ENCODE measurements around the gene MSI2. TPM values are rescaled to one million over a fixed set of nuclear protein-coding genes. Genes with fewer than 3 reads are reported as not detected.
A peak's percentile ranks its signal among the peaks of the same experiment; 100 is the strongest.

Gene MSI2
- total and polyA plus RNA-seq, 9 of the 15 experiments (the other 6 are each of a cell fraction or from before 2014, with no cell fraction given) = 4.6 to 61.8 (median 42.4) TPM

GRCh38 chr17:57645950-57646665 is 389.8 kb downstream of the MSI2 start:
- ChIA-PET POLR2A (interaction anchor here (0.7 kb wide), 2 partner anchors 12 to 305 kb away, joined by 3 read pairs; no protein-coding TSS in a partner anchor), CTCF (ENCODE audit: low intra/inter-chr PET ratio) (no interaction called here)
- no peak for ATAC-seq
- no peak overlapping the region for H2AFZ ChIP-seq (ENCODE audit: low read depth, low read length)
- no peak overlapping the region for H3K4me2 ChIP-seq (ENCODE audit: insufficient read depth, low read length)
- H3K9me1 ChIP-seq (ENCODE audit: control insufficient read depth, insufficient read depth, low read length) = no peaks in the 10 kb centered on the region
- 47% methylated on average over 6 of the region's 6 CpGs for WGBS (ENCODE audit: insufficient coverage, low coverage, missing lambda C conversion rate)
- no peak overlapping the region for H3K9ac ChIP-seq (ENCODE audit: insufficient read depth in 1 of 2, low read depth in 2 of 2, low read length in 2 of 2)
- H3K4me1 ChIP-seq (replicated peaks in 1 of 2; ENCODE audit: control insufficient read depth in 2 of 2, insufficient read depth in 2 of 2, low read length in 2 of 2) = no peaks in the 10 kb centered on the region
- no TSS peak for BruUV-seq (replicated peaks)
- peak in 1 of 4 experiments; percentile 12 for DNase-seq (ENCODE audit: extremely low read depth in 1 of 4, low spot score in 3 of 4)
- no peaks in the 10 kb centered on the region for H3K9me3 ChIP-seq (replicated peaks; ENCODE audit: control insufficient read depth, insufficient read depth, low read depth, low read length)
- no peaks in the 10 kb centered on the region; the same call in 1 of the 2 replicates for H4K20me1 ChIP-seq (replicated peaks; ENCODE audit: control insufficient read depth, insufficient read depth, low read length)
- FAIRE-seq = peak; percentile 58
- H3K79me2 ChIP-seq (ENCODE audit: control insufficient read depth, insufficient read depth, low read length) = no peaks in the 10 kb centered on the region
- H3K4me3 ChIP-seq = no peak overlapping the region
- no peaks in the 10 kb centered on the region for H3K27me3 ChIP-seq (ENCODE audit: control insufficient read depth in 2 of 2, insufficient read depth in 2 of 2, low read length in 2 of 2)
- H3K27ac ChIP-seq (ENCODE audit: extremely low read depth, low read depth, low read length) = no peak overlapping the region
- in situ Hi-C loops (cut with MboI) = no loop called here
- intact Hi-C loops (cut with micrococcal nuclease) = no loop called here
- H3K36me3 ChIP-seq (ENCODE audit: control insufficient read depth, insufficient read depth, low read length) = no peaks in the 10 kb centered on the region; the same call in 2 of the 3 replicates
- TF ChIP-seq, protein P1, sequence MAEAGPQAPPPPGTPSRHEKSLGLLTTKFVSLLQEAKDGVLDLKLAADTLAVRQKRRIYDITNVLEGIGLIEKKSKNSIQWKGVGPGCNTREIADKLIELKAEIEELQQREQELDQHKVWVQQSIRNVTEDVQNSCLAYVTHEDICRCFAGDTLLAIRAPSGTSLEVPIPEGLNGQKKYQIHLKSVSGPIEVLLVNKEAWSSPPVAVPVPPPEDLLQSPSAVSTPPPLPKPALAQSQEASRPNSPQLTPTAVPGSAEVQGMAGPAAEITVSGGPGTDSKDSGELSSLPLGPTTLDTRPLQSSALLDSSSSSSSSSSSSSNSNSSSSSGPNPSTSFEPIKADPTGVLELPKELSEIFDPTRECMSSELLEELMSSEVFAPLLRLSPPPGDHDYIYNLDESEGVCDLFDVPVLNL (CRISPR knock-in tag; IDR thresholded peaks at IDR 0.05; ENCODE audit: low read depth) = no peak
- peak; percentile 41; the same call in 1 of the 2 replicates for TF ChIP-seq ATF3 (IDR thresholded peaks at IDR 0.05)
- no peak for TF ChIP-seq ATF3 (CRISPR knock-in tag; conservative IDR thresholded peaks at IDR 0.05)
- TF ChIP-seq SMAD3 (CRISPR knock-in tag; conservative IDR thresholded peaks at IDR 0.05) = no peak
- no peak for TF ChIP-seq STAT5B (CRISPR knock-in tag; IDR thresholded peaks at IDR 0.05)
- TF ChIP-seq, protein P2, sequence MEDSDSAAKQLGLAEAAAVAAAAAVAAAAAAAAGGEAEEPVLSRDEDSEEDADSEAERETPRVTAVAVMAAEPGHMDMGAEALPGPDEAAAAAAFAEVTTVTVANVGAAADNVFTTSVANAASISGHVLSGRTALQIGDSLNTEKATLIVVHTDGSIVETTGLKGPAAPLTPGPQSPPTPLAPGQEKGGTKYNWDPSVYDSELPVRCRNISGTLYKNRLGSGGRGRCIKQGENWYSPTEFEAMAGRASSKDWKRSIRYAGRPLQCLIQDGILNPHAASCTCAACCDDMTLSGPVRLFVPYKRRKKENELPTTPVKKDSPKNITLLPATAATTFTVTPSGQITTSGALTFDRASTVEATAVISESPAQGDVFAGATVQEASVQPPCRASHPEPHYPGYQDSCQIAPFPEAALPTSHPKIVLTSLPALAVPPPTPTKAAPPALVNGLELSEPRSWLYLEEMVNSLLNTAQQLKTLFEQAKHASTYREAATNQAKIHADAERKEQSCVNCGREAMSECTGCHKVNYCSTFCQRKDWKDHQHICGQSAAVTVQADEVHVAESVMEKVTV (CRISPR knock-in tag; IDR thresholded peaks at IDR 0.05) = no peak
- TF ChIP-seq ZFP30 (CRISPR knock-in tag; IDR thresholded peaks at IDR 0.05; ENCODE audit: borderline replicate concordance) = no peak
- TF ChIP-seq TRIM25 (IDR thresholded peaks at IDR 0.05; ENCODE audit: borderline replicate concordance) = no peak
- TF ChIP-seq FOSL1 (tag; conservative IDR thresholded peaks at IDR 0.05) = peak; percentile 83
- TF ChIP-seq MBD2 (IDR thresholded peaks at IDR 0.05; ENCODE audit: borderline replicate concordance, low read depth) = no peak
- no peak for TF ChIP-seq SRSF1 (IDR thresholded peaks at IDR 0.05; ENCODE audit: low read depth, low read length)
- no peak for TF ChIP-seq ZNF830 (CRISPR knock-in tag; IDR thresholded peaks at IDR 0.05)
- TF ChIP-seq ATF7 (IDR thresholded peaks at IDR 0.05) = no peak
- no peak for TF ChIP-seq LARP7 (IDR thresholded peaks at IDR 0.05)
- no peak for TF ChIP-seq MCM3 (IDR thresholded peaks at IDR 0.05)
- no peak for TF ChIP-seq RBM15 (IDR thresholded peaks at IDR 0.05; ENCODE audit: insufficient read depth, low read length)

Measured in K562 (cell line).